Measurements from ENCODE around the gene CEP164.
"Not testable (repeated sequence)": the region's sequence is repeated elsewhere in the genome, so short reads cannot be mapped to it uniquely, and the experiment has no call there.

The CEP164 gene

GRCh38 chr11:117305145-117305544 is 22.5 kb upstream of the CEP164 start:
- no peak for DNase-seq (ENCODE audit: low read depth)

DNA sequence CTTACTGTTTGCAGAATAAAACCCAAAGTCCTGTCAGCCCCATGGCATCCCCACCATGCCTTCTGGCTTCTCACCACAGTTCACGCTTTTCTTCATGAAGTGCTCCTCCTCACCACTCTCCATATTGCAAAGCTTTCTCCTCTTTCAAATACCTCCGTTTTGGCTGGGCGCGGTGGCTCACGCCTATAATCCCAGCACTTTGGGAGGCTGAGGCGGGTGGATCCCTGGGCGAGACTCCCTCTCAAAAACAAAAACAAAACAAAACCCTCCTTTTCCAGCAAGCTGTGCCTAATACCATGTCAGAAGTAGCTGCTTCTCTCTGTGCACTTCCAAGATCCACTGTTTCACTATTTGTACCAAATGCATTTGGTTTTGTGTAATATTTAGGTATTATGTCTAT is 18.3 kb upstream of the CEP164 start:
- DNase-seq (ENCODE audit: low read depth) = no peak

- DNase-seq (ENCODE audit: low read depth) = no peak
These were observed 14.6 kb upstream of the CEP164 start for GRCh38 chr11:117313091-117313490.

- DNase-seq (ENCODE audit: low read depth) = no peak
These were observed 13.6 kb upstream of the CEP164 start for GRCh38 chr11:117313828-117314768.

GRCh38 chr11:117314840-117315239 is 12.8 kb upstream of the CEP164 start:
- no peak for DNase-seq (ENCODE audit: low read depth)

- no peak for DNase-seq (ENCODE audit: low read depth)
These were observed 12.1 kb upstream of the CEP164 start for GRCh38 chr11:117315285-117316196.

DNA sequence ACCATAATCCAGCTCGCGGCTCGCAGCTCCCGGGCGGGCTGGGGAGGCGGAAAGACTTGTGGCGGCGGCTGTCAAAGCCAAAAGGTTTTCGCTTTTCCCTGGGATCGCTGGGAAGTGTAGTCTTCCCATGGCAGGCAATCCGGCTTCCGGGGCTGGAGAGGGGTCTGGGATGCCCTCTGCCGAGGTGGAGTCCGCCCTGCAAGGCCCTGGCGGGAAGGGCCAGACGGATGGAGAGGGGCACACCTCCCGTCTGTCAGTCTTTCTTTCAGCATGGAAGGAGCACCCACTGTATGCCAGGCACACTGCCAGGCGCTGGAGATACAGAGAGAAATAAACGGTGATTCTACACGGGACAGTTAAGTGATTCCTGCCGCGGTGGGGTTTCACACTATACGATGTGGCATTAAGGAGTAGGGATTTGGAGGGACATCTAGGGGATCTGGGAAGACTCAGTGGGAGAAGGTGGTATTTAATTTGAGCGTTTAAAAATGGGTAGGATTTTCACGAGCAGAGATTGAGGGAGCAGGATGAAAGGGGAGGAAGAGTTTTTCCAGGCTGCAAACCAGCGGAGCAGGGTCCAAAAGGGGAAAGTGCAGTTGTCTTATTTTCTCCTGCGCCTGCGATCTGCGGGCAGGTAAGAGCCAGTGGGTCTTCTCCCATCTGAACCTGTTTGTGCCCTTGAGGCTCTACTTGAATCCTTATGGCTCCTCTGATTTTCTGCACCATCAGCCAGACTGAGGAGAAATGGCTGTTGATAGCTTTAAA is 11.3 kb upstream of the CEP164 start, which contains the start of gene BACE1:
TSS of gene BACE1 (minus strand) at position 60 of the 765 bp plus-strand sequence. CDS start 461 bp downstream, outside the sequence.
- DNase-seq (ENCODE audit: low read depth) = no peak

GRCh38 chr11:117318738-117319137 is 8.9 kb upstream of the CEP164 start:
- DNase-seq (ENCODE audit: low read depth) = no peak

DNA sequence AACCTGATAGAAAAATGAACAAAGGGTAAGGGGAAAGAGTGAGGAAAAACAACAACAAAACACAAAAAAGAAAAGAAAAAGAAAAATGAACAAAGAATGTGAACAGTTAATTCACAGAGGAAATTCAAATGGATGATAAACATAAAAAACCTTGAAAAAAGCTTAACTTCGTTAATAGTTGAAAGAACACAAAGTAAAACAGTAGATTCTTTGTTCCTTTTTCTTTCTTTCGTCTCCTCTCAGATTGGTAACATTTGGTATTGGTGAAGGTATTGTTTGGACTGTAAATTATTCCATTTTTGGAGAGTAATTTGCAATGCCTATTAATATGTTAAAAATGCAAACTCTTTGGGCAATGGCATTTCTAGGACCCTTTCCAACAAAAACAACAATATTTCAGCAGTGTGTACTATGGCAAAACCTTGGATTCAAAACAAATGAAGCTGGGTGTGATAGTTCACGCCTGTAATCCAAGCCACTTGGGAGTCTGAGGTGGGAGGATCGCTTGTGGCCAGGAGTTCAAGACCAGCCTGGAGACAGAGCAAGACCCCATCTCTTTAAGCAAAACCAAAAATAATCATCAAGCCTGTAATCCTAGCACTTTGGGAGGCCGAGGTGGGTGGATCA is 8.3 kb upstream of the CEP164 start:
- DNase-seq (ENCODE audit: low read depth) = no peak

GRCh38 chr11:117327255-117327566 is 443 bp upstream of the CEP164 start:
- not testable (repeated sequence) for DNase-seq (ENCODE audit: low read depth)

- no peak for DNase-seq (ENCODE audit: low read depth)
These were observed 839 bp downstream of the CEP164 start for GRCh38 chr11:117328375-117329010.

DNA sequence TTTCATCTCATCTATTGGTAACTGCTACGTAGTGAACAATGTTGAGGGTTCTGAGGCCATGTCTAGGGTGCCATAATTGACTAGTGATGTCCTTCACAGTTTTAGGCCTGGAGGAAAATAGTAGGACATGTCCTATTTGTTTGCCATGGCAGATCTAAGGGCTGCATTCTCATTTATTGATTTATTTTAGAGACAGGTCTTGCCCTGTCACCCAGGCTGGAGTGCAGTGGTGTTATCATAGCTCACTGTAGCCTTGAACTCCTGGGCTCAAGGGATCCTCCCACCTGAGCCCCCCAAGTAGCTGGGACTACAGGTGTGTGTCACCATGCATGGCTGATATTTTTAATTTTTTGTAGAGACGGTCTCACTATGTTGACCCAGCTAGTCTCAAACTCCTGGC is 5.2 kb downstream of the CEP164 start:
- DNase-seq (ENCODE audit: low read depth) = no peak

DNA sequence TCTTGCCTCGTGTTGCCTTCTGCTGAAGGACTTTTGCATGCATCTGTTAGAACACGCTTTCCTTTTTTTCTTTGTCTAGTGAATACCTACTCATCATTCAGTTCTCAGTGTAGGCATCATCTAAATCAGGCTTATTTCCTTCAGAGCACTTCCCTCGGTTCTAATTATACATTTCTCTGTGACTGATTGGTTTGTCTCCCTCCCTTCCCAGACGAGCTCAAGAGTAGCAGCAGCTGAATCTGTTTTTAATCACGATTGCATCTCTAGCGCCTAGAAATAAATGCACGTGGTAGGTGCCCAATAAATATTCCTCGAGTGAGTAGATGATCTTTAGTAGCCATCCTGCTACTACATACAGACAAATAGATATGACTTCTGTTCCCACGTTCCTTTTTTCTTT is 6.3 kb downstream of the CEP164 start:
- no peak for DNase-seq (ENCODE audit: low read depth)

DNA sequence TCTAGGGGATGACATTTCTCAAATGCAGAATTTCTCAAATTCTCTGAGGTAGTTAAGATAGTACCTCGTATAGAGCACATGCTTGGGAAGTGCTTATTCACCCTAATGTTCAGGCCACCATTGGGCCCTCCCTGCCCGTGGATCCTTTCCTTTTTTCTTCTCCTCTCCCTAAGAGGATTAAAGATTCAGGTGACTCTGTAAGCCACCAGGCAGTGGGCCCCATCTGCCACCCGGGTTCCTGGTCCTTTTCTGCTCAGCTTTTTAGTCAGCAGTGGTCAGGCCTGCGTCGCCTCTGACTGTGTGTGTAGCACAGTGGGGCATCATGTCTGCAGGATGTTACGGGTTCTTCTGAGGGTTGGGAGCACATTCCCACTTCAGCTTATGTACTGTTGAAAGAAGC is 7.2 kb downstream of the CEP164 start:
- no peak for DNase-seq (ENCODE audit: low read depth)

DNA sequence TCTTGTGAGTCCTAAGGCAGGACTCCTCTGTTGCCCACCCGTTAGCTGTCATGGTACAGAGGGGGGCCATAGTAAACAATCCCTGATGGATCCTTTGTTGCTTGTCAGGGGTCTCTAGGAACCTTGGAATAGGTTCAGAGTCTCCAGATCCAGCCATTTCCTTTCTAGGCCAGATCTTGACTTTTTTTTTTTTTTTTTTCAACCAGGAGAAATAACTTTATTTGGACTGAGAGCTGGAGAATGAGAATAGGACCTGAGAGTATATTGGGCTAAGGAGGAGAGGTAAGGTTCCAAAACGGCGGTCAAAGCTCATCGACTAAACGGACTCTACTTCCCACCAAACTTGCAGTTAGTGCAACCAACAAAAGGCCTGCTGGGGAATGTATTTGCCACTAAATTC is 7.7 kb downstream of the CEP164 start:
- DNase-seq (ENCODE audit: low read depth) = no peak

DNA sequence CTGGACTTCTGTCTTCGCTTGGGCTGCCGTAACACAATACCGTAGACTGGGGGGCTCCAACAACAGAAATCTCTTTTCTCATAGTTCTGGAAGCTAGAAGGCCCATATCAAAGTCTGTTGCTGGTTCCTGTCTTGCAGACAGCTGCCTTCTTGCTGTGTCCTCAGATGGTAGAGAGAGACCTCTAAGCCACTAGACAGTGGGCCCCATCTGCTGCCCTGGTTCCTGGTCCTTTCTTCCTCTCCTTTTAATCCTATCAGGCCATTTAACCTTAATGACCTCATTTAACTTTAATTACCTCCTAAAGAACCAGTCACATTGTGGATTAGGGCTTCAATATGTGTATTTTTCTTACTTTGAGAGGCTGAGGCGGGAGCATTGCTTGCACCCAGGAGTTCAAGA is 9.4 kb downstream of the CEP164 start:
- no peak for DNase-seq (ENCODE audit: low read depth)

DNA sequence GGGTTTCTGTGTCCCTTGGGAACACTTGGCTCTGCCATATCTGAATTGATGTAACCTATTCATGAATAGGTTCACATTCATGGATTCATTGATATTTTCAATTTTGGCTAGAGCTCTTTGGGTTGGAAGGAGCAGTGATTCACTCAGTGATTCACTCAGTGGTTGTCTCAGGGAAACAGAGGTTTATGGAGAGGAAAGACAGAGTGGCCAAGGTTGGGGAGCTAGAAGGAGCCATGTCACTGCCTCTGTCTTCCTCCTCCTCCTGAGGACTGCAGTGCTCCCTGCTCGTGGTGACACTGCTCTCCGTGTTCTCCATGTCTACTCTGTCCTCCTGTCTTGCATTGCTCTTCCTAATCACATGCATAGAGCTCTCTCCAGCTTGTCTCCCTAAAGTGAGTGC is 17.4 kb downstream of the CEP164 start:
- DNase-seq (ENCODE audit: low read depth) = no peak

- DNase-seq (ENCODE audit: low read depth) = no peak
These were observed 26.9 kb downstream of the CEP164 start for GRCh38 chr11:117354550-117354949.

DNA sequence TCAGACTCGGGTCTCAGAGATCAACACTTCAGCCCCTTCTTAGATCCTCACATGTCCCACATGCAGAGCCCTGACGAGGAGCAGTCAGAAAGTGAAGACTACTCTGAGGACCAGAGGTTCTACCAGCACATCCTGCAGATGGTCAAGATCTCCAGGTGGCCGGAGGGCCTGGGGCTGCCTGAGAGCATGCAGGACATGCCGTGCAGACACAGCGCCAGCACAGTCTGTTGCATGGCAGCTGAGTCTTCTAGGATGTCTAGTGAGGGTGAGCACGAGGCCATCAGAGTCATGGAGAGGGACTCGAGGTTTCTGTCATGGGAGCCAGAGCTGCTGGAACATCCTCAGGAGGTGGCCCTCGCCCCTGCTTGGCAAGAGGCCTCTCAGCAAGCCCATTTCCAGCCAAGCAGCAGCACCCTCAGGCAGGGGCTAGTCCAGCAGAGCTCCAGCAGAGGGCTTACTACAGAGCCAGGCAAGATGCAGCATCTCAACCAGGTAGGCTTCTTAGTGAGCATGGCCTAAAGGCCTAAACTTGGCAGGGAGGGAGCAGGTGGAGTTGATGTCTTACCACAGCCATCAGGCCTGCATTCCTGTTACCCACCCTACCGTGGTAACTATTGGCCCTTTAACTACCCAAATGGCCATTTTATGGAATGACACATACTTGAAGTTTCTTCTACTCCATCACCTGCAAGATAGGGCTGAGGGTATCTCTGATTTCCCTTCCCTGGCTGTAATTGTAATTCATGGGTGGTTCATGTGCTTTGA is 28.7 kb downstream of the CEP164 start:
- no peak for DNase-seq (ENCODE audit: low read depth)

- no peak for DNase-seq (ENCODE audit: low read depth)
These were observed 33.8 kb downstream of the CEP164 start for GRCh38 chr11:117361432-117361831.

Data from stimulated activated CD4-positive, alpha-beta T cell treated with anti-CD3 and anti-CD28 coated beads, Interleukin-2, amount 100 ng/mL, for 4 hours (primary cell).